Spinal cord (tissue), 10 donors: ENCODE results near the gene FOXN3. TPM values are rescaled to one million over a fixed set of nuclear protein-coding genes. Genes with fewer than 3 reads are reported as not detected.

Experiments
- DNase-seq, 6 donors: peaks; one replicate each; pipeline versions ENCODE4 v3.0.0 to v3.0.0-alpha.2; 2013 to 2015; ENCODE audit warnings: low spot score in 6 of 6, low read depth in 4 of 6
- H3K27ac ChIP-seq: one replicate; pipeline ENCODE4 v1.5.1; 2013; ENCODE audit warnings: low read depth, low read length, control low read depth
- H3K27me3 ChIP-seq: one replicate; pipeline ENCODE4 v1.6.1; 2013; ENCODE audit warnings: low read length; ENCODE audit not compliant: control insufficient read depth, insufficient read depth
- H3K36me3 ChIP-seq: one replicate; pipeline ENCODE4 v1.6.1; 2013; ENCODE audit warnings: low read length; ENCODE audit not compliant: control insufficient read depth, insufficient read depth
- H3K4me1 ChIP-seq: one replicate; pipeline ENCODE4 v1.6.1; 2013; ENCODE audit warnings: low read length; ENCODE audit not compliant: control insufficient read depth, insufficient read depth
- H3K4me3 ChIP-seq: one replicate; pipeline ENCODE4 v1.5.1; 2013; ENCODE audit warnings: low read depth, low read length, control low read depth
- H3K9me3 ChIP-seq: one replicate; pipeline ENCODE4 v1.6.1; 2013; ENCODE audit warnings: low read length; ENCODE audit not compliant: control insufficient read depth, insufficient read depth
- WGBS: methylation state at CpG from one replicate; pipeline ENCODE4 v1.1.5; 2013; ENCODE audit warnings: missing lambda C conversion rate; ENCODE audit not compliant: insufficient coverage; 5-methylcytosine and 5-hydroxymethylcytosine counted together
- polyA plus RNA-seq, 2 donors: library from polyadenylated mRNA; unstranded; fragments of 120-200 nt; gene quantifications; one replicate each; pipeline ENCODE4 v1.2.1, GENCODE V29; 2013; ENCODE audit not compliant: insufficient read length in 2 of 2
- total RNA-seq, 2 donors: library from RNA; depleted of rRNA in 1 of 2; stranded (reverse); fragments of 120-200 nt in 1 of 2; fragments of >200 nt in 1 of 2; gene quantifications; one replicate each; pipeline versions ENCODE4 v1.2.3 to v1.2.4, GENCODE V29; 2013 to 2014
- donor health status: healthy.

The FOXN3 gene
- total and polyA plus RNA-seq, 4 donors, result 37.8 to 56.8 (median 46.8) TPM

DNA sequence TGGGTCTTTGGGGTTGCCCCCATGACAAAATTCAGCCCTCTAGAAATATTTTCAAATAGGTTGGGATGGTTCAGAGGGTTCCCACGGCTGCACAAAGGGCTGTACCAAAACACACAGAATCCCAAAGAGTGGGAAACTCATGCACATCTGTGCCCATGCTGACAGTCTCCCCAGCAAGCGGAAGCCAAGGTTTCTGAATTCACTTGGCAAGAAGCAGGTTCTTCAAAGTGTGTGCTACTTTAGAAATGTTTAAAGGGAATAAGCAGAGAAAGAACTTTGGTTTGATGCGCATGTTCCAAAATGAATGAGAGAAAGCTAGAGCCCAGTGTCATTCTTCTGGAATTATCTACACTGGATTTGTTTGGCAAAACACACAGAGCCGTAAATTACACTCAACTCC lies 46.7 kb downstream of the FOXN3 start:
- no peaks in the 10 kb centered on the region for H3K36me3 ChIP-seq
- H3K27me3 ChIP-seq, result no peaks in the 10 kb centered on the region
- DNase-seq, result peak in 1 of 6 donors; percentile 72
- 54% methylated on average over 3 of the region's 4 CpGs for WGBS
- peak overlapping the region; percentile 53 for H3K27ac ChIP-seq
- no peak overlapping the region for H3K4me3 ChIP-seq
- H3K4me1 ChIP-seq, result peaks cover 33% of the 10 kb centered on the region
- H3K9me3 ChIP-seq, result no peaks in the 10 kb centered on the region

- H3K4me1 ChIP-seq, result peaks cover 33% of the 10 kb centered on the region
- WGBS, result 100% methylated on average over 1 of the region's 4 CpGs
These were observed 47.4 kb downstream of the FOXN3 start for GRCh38 chr14:89369656-89370055.

DNA sequence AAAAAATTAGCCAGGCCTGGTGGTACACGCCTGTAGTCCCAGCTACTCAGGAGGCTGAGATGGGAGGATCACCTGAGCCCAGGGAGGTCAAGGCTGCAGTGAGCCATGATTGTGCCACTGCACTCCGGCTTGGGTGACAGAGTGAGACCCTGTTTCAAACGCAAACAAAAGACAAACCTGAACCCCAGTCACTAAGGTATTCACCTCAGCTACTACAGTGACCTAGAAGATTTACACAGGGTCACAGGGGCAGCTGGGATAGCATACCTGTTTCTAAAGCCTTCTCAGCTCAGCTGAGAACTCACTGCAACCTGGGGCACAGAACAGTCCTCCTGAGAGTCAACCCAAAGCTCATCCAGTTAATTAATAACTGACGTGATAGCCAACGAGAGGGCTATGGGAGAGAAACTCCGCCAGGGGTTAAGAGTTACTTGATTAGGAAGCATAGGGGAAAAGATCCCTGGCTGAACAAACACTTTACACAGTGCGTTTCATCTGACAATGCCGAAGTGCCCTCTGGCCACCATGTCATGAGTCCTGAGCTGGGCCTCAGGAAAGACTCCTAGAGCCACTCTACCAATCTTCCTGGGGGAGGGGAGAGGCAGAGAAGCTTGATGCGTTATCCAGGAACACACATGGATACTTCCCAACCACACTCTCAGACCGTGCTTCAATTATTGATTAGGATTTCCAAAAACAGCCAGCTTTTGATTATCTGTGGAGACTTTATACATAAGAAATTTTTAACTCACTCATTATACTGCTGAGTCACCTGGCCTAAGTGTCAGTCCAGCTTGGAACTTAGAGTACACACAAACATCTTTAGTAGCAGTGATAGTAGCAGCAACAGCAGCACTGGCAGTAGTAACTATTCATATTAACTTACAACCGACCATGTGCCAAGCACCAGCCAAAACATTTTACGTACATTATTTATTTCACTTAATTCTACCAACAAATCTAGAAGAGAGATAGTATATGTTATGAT lies 48.2 kb downstream of the FOXN3 start:
- H3K27ac ChIP-seq, result no peak overlapping the region

More at GRCh38 chr14:89369656-89370055, 47.4 kb downstream of the FOXN3 start:
- no peaks in the 10 kb centered on the region for H3K36me3 ChIP-seq
- no peak for DNase-seq
- no peaks in the 10 kb centered on the region for H3K27me3 ChIP-seq
- H3K9me3 ChIP-seq, result no peaks in the 10 kb centered on the region
- no peak overlapping the region for H3K4me3 ChIP-seq
- no peak overlapping the region for H3K27ac ChIP-seq

DNA sequence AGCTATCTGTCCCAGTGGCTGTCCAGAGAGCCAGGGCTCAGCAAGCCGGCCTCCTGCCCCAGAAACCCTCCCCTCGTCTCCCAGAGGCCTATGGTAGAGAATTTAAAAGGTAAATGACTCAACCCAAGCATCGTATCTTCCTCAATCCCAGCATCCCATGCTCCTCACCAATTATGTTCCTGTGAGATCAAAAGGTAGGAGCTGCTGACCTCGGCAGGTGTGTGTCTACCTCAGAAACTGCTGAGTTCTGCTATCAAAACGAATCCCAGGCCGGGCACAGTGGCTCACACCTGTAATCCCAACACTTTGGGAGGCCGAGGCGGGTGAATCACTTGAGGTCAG lies 49.3 kb downstream of the FOXN3 start:
- WGBS, result 70% methylated on average over 2 of the region's 8 CpGs
- Histone ChIP-seq H3K9me3 (no peaks in the 10 kb centered on the region), H3K27me3 (no peaks in the 10 kb centered on the region), H3K36me3 (no peaks in the 10 kb centered on the region), H3K4me1 (peaks cover 37% of the 10 kb centered on the region), H3K4me3 (no peak overlapping the region), H3K27ac (peak overlapping the region; percentile 30)
- DNase-seq, result no peak

More for the DNA sequence above, 48.2 kb downstream of the FOXN3 start:
- DNase-seq, result no peak
- no peaks in the 10 kb centered on the region for H3K36me3 ChIP-seq
- no peaks in the 10 kb centered on the region for H3K27me3 ChIP-seq
- WGBS, result 95% methylated on average over 3 of the region's 12 CpGs
- H3K4me1 ChIP-seq, result peaks cover 33% of the 10 kb centered on the region
- no peaks in the 10 kb centered on the region for H3K9me3 ChIP-seq
- H3K4me3 ChIP-seq, result no peak overlapping the region

DNA sequence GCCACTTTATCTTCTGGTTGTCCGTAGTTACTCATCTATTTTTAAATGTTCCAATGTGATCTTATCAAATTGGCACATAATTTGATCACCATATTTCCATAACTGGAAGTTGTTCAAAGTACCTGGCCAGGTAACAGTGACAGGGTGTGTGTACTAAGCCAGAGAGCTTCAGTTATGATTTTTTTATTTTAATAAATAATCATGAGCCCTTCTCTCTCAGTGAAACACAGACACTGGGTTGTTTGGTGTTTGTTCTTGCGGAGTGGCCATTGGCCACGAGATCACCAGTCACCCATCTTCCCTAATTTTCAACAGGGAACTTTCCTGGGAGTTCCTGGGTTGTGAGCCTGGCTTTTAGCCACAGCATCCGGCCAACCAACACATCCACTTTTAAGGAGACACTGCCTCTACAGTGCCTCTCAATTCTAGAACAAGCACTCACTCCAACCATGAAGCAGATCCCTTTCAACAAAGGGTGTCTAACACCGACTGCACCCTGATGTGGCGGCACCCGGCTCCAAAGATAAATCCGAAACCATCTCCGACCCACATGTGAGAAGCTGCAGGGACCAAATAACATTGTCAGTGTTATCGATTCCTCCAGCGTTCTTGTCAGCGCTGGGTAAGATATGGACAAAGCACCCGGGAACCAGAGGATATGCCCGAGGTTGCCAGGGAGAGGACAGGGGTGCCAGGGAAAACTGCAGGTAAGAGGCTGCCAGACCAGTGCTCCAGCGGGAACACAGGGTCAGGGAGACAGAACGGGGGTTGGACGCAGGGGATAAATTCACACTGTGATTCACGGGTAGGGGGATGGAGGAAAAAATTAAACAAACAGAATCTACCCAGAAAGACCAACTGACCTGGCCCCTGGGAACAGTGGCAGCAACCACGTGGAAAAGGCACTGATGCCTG lies 49.9 kb downstream of the FOXN3 start:
- H3K27me3 ChIP-seq, result no peaks in the 10 kb centered on the region
- H3K36me3 ChIP-seq, result no peaks in the 10 kb centered on the region
- peaks cover 38% of the 10 kb centered on the region for H3K4me1 ChIP-seq
- H3K4me3 ChIP-seq, result no peak overlapping the region
- H3K9me3 ChIP-seq, result no peaks in the 10 kb centered on the region
- 47% methylated on average over 12 of the region's 19 CpGs for WGBS
- H3K27ac ChIP-seq, result peak overlapping the region; percentile 30
- DNase-seq, result peak in 1 of 6 donors; percentile 57

GRCh38 chr14:89365061-89365801 lies 51.8 kb downstream of the FOXN3 start:
- DNase-seq, result no peak
- Histone ChIP-seq H3K4me1 (peaks cover 25% of the 10 kb centered on the region), H3K9me3 (no peaks in the 10 kb centered on the region), H3K4me3 (no peak overlapping the region), H3K27me3 (no peaks in the 10 kb centered on the region), H3K27ac (no peak overlapping the region), H3K36me3 (no peaks in the 10 kb centered on the region)
- no CpG with 5 or more reads among the region's 13 CpGs for WGBS

- Histone ChIP-seq H3K4me3 (no peak overlapping the region), H3K27me3 (no peaks in the 10 kb centered on the region), H3K27ac (no peak overlapping the region), H3K9me3 (no peaks in the 10 kb centered on the region), H3K4me1 (peaks cover 31% of the 10 kb centered on the region), H3K36me3 (no peaks in the 10 kb centered on the region)
- no peak for DNase-seq
- 80% methylated on average over 1 of the region's 3 CpGs for WGBS
These were observed 52.7 kb downstream of the FOXN3 start for GRCh38 chr14:89364316-89364715.

- no peak for DNase-seq
- no peak overlapping the region for H3K27ac ChIP-seq
- 83% methylated on average over 2 of the region's 3 CpGs for WGBS
- H3K4me3 ChIP-seq, result no peak overlapping the region
- peaks cover 16% of the 10 kb centered on the region for H3K4me1 ChIP-seq
- no peaks in the 10 kb centered on the region for H3K27me3 ChIP-seq
- no peaks in the 10 kb centered on the region for H3K36me3 ChIP-seq
- H3K9me3 ChIP-seq, result no peaks in the 10 kb centered on the region
These were observed 56.8 kb downstream of the FOXN3 start for GRCh38 chr14:89360277-89360676.
